GM23338 (cell line): ENCODE measurements around the gene TACC3. TPM values are rescaled to one million over a fixed set of nuclear protein-coding genes. Genes with fewer than 3 reads are reported as not detected.

Experiments used
- ATAC-seq: fragments of 200-7000 bp; cut with Tn5 transposase; 3 replicates; pipeline ENCODE4 v1.9.1; 2020
- DNase-seq: peaks from one replicate; pipeline ENCODE4 v3.0.0-alpha.2; 2015; ENCODE audit warnings: low spot score
- H2AFZ ChIP-seq: fragments of 200-600 bp; sonication (generic); 2 replicates; pipeline ENCODE4 v1.8.0; 2016; ENCODE audit warnings: antibody characterized with exemption, mild to moderate bottlenecking, moderate library complexity
- H3F3A ChIP-seq: fragments of 200-600 bp; sonication (generic); replicated peaks from 2 replicates; pipeline ENCODE4 v1.8.0; 2017; ENCODE audit warnings: antibody characterized with exemption, mixed run types, low read depth
- H3K27ac ChIP-seq: fragments of 200-600 bp; sonication (generic); 2 replicates; pipeline ENCODE4 v1.6.1; 2016; ENCODE audit warnings: low read depth
- H3K27me3 ChIP-seq: fragments of 200-600 bp; sonication (generic); 2 replicates; pipeline ENCODE4 v1.8.0; 2016; ENCODE audit warnings: mild to moderate bottlenecking, mixed run types, moderate library complexity; ENCODE audit not compliant: insufficient read depth
- H3K36me3 ChIP-seq: fragments of 200-600 bp; sonication (generic); 2 replicates; pipeline ENCODE4 v1.8.0; 2016; ENCODE audit warnings: mild to moderate bottlenecking; ENCODE audit not compliant: insufficient read depth
- H3K4me1 ChIP-seq: fragments of 200-600 bp; sonication (generic); 2 replicates; pipeline ENCODE4 v1.8.0; 2016; ENCODE audit warnings: mild to moderate bottlenecking, moderate library complexity; ENCODE audit not compliant: insufficient read depth
- H3K4me2 ChIP-seq: fragments of 200-600 bp; sonication (generic); 2 replicates; pipeline ENCODE4 v1.7.1; 2017; ENCODE audit warnings: mixed run types
- H3K4me3 ChIP-seq: fragments of 200-600 bp; sonication (generic); 2 replicates; pipeline ENCODE4 v1.6.1; 2016; ENCODE audit warnings: mixed run types
- H3K79me2 ChIP-seq: fragments of 200-600 bp; sonication (generic); replicated peaks from 2 replicates; pipeline ENCODE4 v1.8.0; 2017; ENCODE audit warnings: mild to moderate bottlenecking; ENCODE audit not compliant: insufficient read depth
- H3K9me2 ChIP-seq: fragments of 200-600 bp; sonication (generic); 2 replicates; pipeline ENCODE4 v1.8.0; 2017; ENCODE audit not compliant: insufficient read depth
- H4K20me1 ChIP-seq: fragments of 200-600 bp; sonication (generic); replicated peaks from 2 replicates; pipeline ENCODE4 v1.8.0; 2017; ENCODE audit warnings: mild to moderate bottlenecking; ENCODE audit not compliant: insufficient read depth
- H3K27ac Mint-ChIP-seq: 2 replicates; pipeline ENCODE4 v1.8.0; 2020; ENCODE audit warnings: inconsistent platforms, mild to moderate bottlenecking, moderate library complexity, mixed read lengths
- H3K27me3 Mint-ChIP-seq: 3 replicates; pipeline ENCODE4 v1.8.0; 2022; ENCODE audit warnings: low read depth, mild to moderate bottlenecking, moderate library complexity, mixed read lengths, inconsistent platforms; ENCODE audit not compliant: insufficient read depth, poor library complexity
- H3K36me3 Mint-ChIP-seq: 3 replicates; pipeline ENCODE4 v1.8.0; 2021; ENCODE audit warnings: low read depth, mild to moderate bottlenecking, inconsistent platforms, moderate library complexity, mixed read lengths
- H3K4me1 Mint-ChIP-seq: 3 replicates; pipeline ENCODE4 v1.8.0; 2020; ENCODE audit warnings: mild to moderate bottlenecking, inconsistent platforms, mixed read lengths
- H3K4me3 Mint-ChIP-seq: 3 replicates; pipeline ENCODE4 v1.8.0; 2021; ENCODE audit warnings: moderate library complexity, mild to moderate bottlenecking, inconsistent platforms, mixed read lengths
- H3K9me3 Mint-ChIP-seq: 3 replicates; pipeline ENCODE4 v1.8.0; 2020; ENCODE audit warnings: moderate library complexity, mild to moderate bottlenecking, inconsistent platforms, mixed read lengths
- EZH2phosphoT487 ChIP-seq: fragments of 200-600 bp; sonication (generic); IDR thresholded peaks from one replicate; pipeline ENCODE4 v1.8.1; 2018; ENCODE audit warnings: antibody characterized with exemption; ENCODE audit not compliant: unreplicated experiment
- JUNB ChIP-seq: IDR thresholded peaks from one replicate; pipeline ENCODE4 v1.6.1; 2016; ENCODE audit warnings: antibody characterized with exemption; ENCODE audit not compliant: unreplicated experiment
- POLR2AphosphoS5 ChIP-seq: IDR thresholded peaks from 2 replicates; pipeline ENCODE4 v1.6.1; 2016; ENCODE audit warnings: antibody characterized with exemption, low read depth
- ZNF114 ChIP-seq: fragments of 250-450 bp; sonication (Bioruptor Pico); IDR thresholded peaks from 2 replicates; pipeline ENCODE4 v1.5.0; 2020; ENCODE audit warnings: mild to moderate bottlenecking, moderate library complexity
- ZNF331 ChIP-seq: fragments of 250-450 bp; sonication (Bioruptor Pico); IDR thresholded peaks from 2 replicates; pipeline ENCODE4 v1.5.0; 2020; ENCODE audit warnings: low read depth, mild to moderate bottlenecking, moderate library complexity
- polyA plus RNA-seq: library from polyadenylated mRNA; unstranded; fragments of >200 nt; fragmentation: Nextera tagmentation; extraction: Ambion mirVana; gene quantifications from 2 replicates; pipeline ENCODE4 v1.2.1, GENCODE V29; 2016
- total RNA-seq: library from RNA; depleted of rRNA; stranded (reverse); fragments of >200 nt; shearing (Covaris generic); gene quantifications from 2 replicates; pipeline ENCODE4 v1.2.3, GENCODE V29; 2014
- TF ChIP-seq, protein P1 (sequence below), 2 experiments: fragments of 200-600 bp in 1 of 2; sonication (generic) in 1 of 2; conservative IDR thresholded peaks; 2 replicates each; pipeline versions ENCODE4 v1.5.1 to v1.6.1; 2016 to 2017; ENCODE audit warnings: antibody characterized with exemption in 2 of 2, low read depth in 2 of 2, mild to moderate bottlenecking in 2 of 2, moderate library complexity in 1 of 2
- TF ChIP-seq, protein P2 (sequence below): IDR thresholded peaks from one replicate; pipeline ENCODE4 v1.6.1; 2018; ENCODE audit warnings: antibody characterized with exemption; ENCODE audit not compliant: unreplicated experiment
- TF ChIP-seq, protein P3 (sequence below): fragments of 250-450 bp; sonication (Bioruptor Pico); IDR thresholded peaks from 2 replicates; pipeline ENCODE4 v1.5.0; 2020; ENCODE audit warnings: mild to moderate bottlenecking, moderate library complexity

TACC3 gene
- total and polyA plus RNA-seq, 2 experiments from 2014 or later, result 120 TPM

DNA sequence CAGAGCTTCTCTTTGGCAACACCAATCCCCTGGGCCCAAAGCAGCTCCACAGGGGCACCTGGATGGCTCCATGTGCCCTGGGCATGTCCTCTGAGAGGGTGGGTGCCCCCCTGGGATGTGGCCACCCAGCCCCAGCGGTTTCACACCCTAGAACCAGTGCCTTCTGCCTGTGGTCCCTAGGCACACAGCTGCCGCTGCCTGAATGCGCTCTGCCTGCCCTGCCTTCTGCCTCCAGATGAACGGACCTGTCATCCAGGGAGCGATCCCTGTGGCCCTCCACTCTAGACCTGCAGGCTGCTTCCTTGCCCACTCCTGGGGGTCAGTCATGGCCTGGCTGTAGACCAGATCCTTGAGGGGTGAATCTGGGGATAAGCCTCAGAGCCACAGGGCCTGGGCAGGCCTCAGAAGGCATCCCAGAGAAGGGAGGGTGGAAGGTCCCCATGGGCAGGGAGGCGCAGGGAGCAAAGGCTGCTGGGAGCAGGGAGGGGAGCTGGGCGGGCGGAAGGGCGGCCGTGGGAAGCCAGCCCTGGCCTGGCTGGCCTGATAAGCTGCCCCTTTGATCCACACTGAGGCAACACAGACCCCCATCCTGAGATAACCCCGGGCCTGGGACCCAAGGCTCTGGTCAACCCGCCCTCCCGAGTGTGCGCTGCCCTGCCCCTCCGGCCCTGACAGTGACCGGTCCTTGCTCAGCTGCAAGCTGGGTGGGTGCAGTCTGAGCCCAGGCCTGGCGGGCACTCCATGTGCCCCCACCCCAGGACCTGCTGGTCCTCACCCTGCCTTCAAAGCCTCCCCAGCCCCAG is 63.7 kb downstream of the TACC3 start (continued):
- TF ChIP-seq ZNF114 (CRISPR knock-in tag) (no peak), JUNB (no peak), ZNF331 (CRISPR knock-in tag) (no peak), EZH2phosphoT487 (no peak)
- TF ChIP-seq, protein P1, sequence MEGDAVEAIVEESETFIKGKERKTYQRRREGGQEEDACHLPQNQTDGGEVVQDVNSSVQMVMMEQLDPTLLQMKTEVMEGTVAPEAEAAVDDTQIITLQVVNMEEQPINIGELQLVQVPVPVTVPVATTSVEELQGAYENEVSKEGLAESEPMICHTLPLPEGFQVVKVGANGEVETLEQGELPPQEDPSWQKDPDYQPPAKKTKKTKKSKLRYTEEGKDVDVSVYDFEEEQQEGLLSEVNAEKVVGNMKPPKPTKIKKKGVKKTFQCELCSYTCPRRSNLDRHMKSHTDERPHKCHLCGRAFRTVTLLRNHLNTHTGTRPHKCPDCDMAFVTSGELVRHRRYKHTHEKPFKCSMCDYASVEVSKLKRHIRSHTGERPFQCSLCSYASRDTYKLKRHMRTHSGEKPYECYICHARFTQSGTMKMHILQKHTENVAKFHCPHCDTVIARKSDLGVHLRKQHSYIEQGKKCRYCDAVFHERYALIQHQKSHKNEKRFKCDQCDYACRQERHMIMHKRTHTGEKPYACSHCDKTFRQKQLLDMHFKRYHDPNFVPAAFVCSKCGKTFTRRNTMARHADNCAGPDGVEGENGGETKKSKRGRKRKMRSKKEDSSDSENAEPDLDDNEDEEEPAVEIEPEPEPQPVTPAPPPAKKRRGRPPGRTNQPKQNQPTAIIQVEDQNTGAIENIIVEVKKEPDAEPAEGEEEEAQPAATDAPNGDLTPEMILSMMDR (conservative IDR thresholded peaks at IDR 0.05; ENCODE audit: low read depth in 2 of 2), result no peak

DNA sequence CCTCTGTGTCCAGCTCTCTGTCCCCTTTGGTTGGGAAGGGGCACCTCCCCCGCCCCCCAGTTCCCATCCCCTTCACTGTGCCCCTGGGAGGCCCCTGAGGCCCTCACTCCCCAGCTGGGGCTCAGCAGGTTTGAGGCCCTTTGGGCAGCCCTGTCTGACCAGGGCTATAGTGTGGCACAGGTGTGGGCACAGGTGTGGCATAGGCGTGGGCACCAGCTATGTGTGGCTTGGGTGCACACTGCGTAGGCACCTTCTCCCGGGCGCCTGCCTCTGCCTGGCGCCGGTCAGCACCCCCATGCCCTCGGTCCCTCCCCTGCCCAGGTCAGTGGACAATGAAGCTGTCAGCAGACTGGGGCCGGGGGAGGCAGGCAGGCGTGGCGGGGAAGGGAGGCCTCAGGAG is 64.3 kb downstream of the TACC3 start:
- ATAC-seq (no peak), DNase-seq (no peak)
- Histone ChIP-seq H2AFZ (no peak overlapping the region), H3K27me3 (peaks cover 8% of the 10 kb centered on the region; the same call in 1 of the 2 replicates), H3K9me2 (no peaks in the 10 kb centered on the region), H3F3A (no peaks in the 10 kb centered on the region), H4K20me1 (no peaks in the 10 kb centered on the region), H3K4me3 (no peak overlapping the region), H3K4me1 (no peaks in the 10 kb centered on the region), H3K4me2 (no peak overlapping the region), H3K27ac (no peak overlapping the region), H3K79me2 (no peaks in the 10 kb centered on the region), H3K36me3 (no peaks in the 10 kb centered on the region)
- Mint-ChIP-seq H3K9me3 (no peaks in the 10 kb centered on the region), H3K4me1 (peaks cover 2% of the 10 kb centered on the region; the same call in 2 of the 3 replicates), H3K36me3 (no peaks in the 10 kb centered on the region), H3K27ac (no peak overlapping the region), H3K4me3 (no peak overlapping the region), H3K27me3 (peaks cover 8% of the 10 kb centered on the region)
- no peak for TF ChIP-seq POLR2AphosphoS5
- TF ChIP-seq, protein P2, sequence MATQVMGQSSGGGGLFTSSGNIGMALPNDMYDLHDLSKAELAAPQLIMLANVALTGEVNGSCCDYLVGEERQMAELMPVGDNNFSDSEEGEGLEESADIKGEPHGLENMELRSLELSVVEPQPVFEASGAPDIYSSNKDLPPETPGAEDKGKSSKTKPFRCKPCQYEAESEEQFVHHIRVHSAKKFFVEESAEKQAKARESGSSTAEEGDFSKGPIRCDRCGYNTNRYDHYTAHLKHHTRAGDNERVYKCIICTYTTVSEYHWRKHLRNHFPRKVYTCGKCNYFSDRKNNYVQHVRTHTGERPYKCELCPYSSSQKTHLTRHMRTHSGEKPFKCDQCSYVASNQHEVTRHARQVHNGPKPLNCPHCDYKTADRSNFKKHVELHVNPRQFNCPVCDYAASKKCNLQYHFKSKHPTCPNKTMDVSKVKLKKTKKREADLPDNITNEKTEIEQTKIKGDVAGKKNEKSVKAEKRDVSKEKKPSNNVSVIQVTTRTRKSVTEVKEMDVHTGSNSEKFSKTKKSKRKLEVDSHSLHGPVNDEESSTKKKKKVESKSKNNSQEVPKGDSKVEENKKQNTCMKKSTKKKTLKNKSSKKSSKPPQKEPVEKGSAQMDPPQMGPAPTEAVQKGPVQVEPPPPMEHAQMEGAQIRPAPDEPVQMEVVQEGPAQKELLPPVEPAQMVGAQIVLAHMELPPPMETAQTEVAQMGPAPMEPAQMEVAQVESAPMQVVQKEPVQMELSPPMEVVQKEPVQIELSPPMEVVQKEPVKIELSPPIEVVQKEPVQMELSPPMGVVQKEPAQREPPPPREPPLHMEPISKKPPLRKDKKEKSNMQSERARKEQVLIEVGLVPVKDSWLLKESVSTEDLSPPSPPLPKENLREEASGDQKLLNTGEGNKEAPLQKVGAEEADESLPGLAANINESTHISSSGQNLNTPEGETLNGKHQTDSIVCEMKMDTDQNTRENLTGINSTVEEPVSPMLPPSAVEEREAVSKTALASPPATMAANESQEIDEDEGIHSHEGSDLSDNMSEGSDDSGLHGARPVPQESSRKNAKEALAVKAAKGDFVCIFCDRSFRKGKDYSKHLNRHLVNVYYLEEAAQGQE, result no peak
- TF ChIP-seq, protein P1 (conservative IDR thresholded peaks at IDR 0.05; ENCODE audit: low read depth in 2 of 2), result no peak
- TF ChIP-seq, protein P3, sequence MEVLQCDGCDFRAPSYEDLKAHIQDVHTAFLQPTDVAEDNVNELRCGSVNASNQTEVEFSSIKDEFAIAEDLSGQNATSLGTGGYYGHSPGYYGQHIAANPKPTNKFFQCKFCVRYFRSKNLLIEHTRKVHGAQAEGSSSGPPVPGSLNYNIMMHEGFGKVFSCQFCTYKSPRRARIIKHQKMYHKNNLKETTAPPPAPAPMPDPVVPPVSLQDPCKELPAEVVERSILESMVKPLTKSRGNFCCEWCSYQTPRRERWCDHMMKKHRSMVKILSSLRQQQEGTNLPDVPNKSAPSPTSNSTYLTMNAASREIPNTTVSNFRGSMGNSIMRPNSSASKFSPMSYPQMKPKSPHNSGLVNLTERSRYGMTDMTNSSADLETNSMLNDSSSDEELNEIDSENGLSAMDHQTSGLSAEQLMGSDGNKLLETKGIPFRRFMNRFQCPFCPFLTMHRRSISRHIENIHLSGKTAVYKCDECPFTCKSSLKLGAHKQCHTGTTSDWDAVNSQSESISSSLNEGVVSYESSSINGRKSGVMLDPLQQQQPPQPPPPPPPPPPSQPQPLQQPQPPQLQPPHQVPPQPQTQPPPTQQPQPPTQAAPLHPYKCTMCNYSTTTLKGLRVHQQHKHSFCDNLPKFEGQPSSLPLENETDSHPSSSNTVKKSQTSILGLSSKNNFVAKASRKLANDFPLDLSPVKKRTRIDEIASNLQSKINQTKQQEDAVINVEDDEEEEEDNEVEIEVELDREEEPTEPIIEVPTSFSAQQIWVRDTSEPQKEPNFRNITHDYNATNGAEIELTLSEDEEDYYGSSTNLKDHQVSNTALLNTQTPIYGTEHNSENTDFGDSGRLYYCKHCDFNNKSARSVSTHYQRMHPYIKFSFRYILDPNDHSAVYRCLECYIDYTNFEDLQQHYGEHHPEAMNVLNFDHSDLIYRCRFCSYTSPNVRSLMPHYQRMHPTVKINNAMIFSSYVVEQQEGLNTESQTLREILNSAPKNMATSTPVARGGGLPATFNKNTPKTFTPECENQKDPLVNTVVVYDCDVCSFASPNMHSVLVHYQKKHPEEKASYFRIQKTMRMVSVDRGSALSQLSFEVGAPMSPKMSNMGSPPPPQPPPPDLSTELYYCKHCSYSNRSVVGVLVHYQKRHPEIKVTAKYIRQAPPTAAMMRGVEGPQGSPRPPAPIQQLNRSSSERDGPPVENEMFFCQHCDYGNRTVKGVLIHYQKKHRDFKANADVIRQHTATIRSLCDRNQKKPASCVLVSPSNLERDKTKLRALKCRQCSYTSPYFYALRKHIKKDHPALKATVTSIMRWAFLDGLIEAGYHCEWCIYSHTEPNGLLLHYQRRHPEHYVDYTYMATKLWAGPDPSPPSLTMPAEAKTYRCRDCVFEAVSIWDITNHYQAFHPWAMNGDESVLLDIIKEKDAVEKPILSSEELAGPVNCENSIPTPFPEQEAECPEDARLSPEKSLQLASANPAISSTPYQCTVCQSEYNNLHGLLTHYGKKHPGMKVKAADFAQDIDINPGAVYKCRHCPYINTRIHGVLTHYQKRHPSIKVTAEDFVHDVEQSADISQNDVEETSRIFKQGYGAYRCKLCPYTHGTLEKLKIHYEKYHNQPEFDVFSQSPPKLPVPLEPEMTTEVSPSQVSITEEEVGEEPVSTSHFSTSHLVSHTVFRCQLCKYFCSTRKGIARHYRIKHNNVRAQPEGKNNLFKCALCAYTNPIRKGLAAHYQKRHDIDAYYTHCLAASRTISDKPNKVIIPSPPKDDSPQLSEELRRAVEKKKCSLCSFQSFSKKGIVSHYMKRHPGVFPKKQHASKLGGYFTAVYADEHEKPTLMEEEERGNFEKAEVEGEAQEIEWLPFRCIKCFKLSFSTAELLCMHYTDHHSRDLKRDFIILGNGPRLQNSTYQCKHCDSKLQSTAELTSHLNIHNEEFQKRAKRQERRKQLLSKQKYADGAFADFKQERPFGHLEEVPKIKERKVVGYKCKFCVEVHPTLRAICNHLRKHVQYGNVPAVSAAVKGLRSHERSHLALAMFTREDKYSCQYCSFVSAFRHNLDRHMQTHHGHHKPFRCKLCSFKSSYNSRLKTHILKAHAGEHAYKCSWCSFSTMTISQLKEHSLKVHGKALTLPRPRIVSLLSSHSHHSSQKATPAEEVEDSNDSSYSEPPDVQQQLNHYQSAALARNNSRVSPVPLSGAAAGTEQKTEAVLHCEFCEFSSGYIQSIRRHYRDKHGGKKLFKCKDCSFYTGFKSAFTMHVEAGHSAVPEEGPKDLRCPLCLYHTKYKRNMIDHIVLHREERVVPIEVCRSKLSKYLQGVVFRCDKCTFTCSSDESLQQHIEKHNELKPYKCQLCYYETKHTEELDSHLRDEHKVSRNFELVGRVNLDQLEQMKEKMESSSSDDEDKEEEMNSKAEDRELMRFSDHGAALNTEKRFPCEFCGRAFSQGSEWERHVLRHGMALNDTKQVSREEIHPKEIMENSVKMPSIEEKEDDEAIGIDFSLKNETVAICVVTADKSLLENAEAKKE (CRISPR knock-in tag), result no peak
